ENCODE measurements around the gene TUBB2B.

The TUBB2B gene

GRCh38 chr6:3230256-3230882 is 2.9 kb upstream of the TUBB2B start:
- TF ChIP-seq SIN3A (IDR thresholded peaks at IDR 0.05; ENCODE audit: borderline replicate concordance, insufficient read depth, low read length) (no peak), FOXP2 (optimal IDR thresholded peaks at IDR 0.05; ENCODE audit: borderline replicate concordance, extremely low read depth, extremely low read length, insufficient read depth) (no peak), POLR2AphosphoS5 (IDR thresholded peaks at IDR 0.05; ENCODE audit: low read depth, low read length) (no peak), TAF1 (IDR thresholded peaks at IDR 0.05; ENCODE audit: borderline replicate concordance, insufficient read depth, low read length) (no peak)
- TF ChIP-seq, protein P1, sequence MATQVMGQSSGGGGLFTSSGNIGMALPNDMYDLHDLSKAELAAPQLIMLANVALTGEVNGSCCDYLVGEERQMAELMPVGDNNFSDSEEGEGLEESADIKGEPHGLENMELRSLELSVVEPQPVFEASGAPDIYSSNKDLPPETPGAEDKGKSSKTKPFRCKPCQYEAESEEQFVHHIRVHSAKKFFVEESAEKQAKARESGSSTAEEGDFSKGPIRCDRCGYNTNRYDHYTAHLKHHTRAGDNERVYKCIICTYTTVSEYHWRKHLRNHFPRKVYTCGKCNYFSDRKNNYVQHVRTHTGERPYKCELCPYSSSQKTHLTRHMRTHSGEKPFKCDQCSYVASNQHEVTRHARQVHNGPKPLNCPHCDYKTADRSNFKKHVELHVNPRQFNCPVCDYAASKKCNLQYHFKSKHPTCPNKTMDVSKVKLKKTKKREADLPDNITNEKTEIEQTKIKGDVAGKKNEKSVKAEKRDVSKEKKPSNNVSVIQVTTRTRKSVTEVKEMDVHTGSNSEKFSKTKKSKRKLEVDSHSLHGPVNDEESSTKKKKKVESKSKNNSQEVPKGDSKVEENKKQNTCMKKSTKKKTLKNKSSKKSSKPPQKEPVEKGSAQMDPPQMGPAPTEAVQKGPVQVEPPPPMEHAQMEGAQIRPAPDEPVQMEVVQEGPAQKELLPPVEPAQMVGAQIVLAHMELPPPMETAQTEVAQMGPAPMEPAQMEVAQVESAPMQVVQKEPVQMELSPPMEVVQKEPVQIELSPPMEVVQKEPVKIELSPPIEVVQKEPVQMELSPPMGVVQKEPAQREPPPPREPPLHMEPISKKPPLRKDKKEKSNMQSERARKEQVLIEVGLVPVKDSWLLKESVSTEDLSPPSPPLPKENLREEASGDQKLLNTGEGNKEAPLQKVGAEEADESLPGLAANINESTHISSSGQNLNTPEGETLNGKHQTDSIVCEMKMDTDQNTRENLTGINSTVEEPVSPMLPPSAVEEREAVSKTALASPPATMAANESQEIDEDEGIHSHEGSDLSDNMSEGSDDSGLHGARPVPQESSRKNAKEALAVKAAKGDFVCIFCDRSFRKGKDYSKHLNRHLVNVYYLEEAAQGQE (IDR thresholded peaks at IDR 0.05; ENCODE audit: insufficient read depth in 1 of 2, low read depth in 2 of 2, low read length in 2 of 2), result no peak

- TF ChIP-seq SIN3A (IDR thresholded peaks at IDR 0.05; ENCODE audit: borderline replicate concordance, insufficient read depth, low read length) (no peak), TAF1 (IDR thresholded peaks at IDR 0.05; ENCODE audit: borderline replicate concordance, insufficient read depth, low read length) (no peak), FOXP2 (optimal IDR thresholded peaks at IDR 0.05; ENCODE audit: borderline replicate concordance, extremely low read depth, extremely low read length, insufficient read depth) (no peak), POLR2AphosphoS5 (IDR thresholded peaks at IDR 0.05; ENCODE audit: low read depth, low read length) (no peak)
- TF ChIP-seq, protein P1 (IDR thresholded peaks at IDR 0.05; ENCODE audit: insufficient read depth in 1 of 2, low read depth in 2 of 2, low read length in 2 of 2), result no peak
Measured at GRCh38 chr6:3229566-3230178, 2.2 kb upstream of the TUBB2B start.

DNA sequence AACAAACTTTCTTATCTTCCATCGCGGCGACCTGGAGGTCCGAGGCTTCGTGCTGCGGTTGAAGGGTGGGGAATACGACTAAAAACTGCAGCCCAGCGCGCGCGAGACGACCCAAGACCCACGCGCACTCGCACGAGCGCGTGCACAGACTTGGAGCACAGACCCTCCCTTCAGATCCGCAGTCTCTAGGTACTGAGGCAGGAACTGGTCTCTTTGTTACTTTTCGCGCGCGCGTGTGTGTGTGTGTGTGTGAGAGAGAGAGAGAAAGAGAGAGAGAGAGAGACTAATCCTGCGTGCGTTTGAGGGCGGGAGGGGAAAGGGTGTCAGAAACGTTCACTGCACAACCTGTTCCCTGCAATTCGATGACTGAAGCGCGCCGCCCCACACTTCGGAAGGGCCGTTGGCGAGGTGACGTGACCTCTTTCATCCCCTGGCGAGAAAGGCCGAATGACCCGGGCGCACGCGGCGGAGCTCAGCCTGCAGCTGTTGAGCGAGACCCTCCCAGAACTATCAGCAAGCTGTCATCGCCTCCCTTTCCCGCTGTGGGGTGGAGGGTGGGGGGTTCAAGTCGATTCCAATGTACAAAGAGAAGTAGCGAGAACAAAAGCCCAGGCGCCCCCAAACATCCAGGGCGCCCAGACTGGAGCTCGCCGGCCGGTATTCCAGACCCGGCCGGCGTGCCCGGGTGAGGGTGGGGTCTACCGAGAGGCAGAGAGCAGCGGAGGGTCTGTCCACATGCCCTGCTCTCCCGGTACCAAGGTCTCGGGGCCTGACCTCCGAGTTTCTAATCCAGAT is 1.5 kb upstream of the TUBB2B start:
- TF ChIP-seq TAF1 (IDR thresholded peaks at IDR 0.05; ENCODE audit: borderline replicate concordance, insufficient read depth, low read length), result no peak
- TF ChIP-seq POLR2AphosphoS5 (IDR thresholded peaks at IDR 0.05; ENCODE audit: low read depth, low read length), result no peak
- no peak for TF ChIP-seq SIN3A (IDR thresholded peaks at IDR 0.05; ENCODE audit: borderline replicate concordance, insufficient read depth, low read length)

- no peak for TF ChIP-seq TAF1 (IDR thresholded peaks at IDR 0.05; ENCODE audit: borderline replicate concordance, insufficient read depth, low read length)
- TF ChIP-seq FOXP2 (optimal IDR thresholded peaks at IDR 0.05; ENCODE audit: borderline replicate concordance, extremely low read depth, extremely low read length, insufficient read depth), result no peak
Measured at GRCh38 chr6:3228046-3228671, 706 bp upstream of the TUBB2B start.

GRCh38 chr6:3226481-3227362 is 731 bp downstream of the TUBB2B start:
- TF ChIP-seq, protein P1 (IDR thresholded peaks at IDR 0.05; ENCODE audit: insufficient read depth in 1 of 2, low read depth in 2 of 2, low read length in 2 of 2), result no peak
- no peak for TF ChIP-seq FOXP2 (optimal IDR thresholded peaks at IDR 0.05; ENCODE audit: borderline replicate concordance, extremely low read depth, extremely low read length, insufficient read depth)
- TF ChIP-seq POLR2AphosphoS5 (IDR thresholded peaks at IDR 0.05; ENCODE audit: low read depth, low read length), result no peak
- TF ChIP-seq TAF1 (IDR thresholded peaks at IDR 0.05; ENCODE audit: borderline replicate concordance, insufficient read depth, low read length), result no peak
- TF ChIP-seq SIN3A (IDR thresholded peaks at IDR 0.05; ENCODE audit: borderline replicate concordance, insufficient read depth, low read length), result no peak
